Activated naive CD4-positive, alpha-beta T cell treated with anti-CD3 and anti-CD28 coated beads, Interleukin-2, amount 10 ng/mL, durations not matched to agents 7 days and 5 days (primary cell): ENCODE results near the gene SYVN1.

Source experiments
- CTCF ChIA-PET: fragments of 350-600 bp; sonication (Branson Sonifier 250); formaldehyde crosslinking; loops from one replicate; lab custom pipeline; 2021; ENCODE audit warnings: antibody characterized with exemption; lab: Charles Lee
- DNase-seq: peaks from one replicate; pipeline ENCODE4 v3.0.0-alpha.2; 2020
- H3K27ac Mint-ChIP-seq: one replicate; pipeline ENCODE4 v1.8.0; 2021; ENCODE audit warnings: mild to moderate bottlenecking, moderate library complexity, mixed read lengths
- H3K27me3 Mint-ChIP-seq: one replicate; pipeline ENCODE4 v1.8.0; 2021; ENCODE audit warnings: mild to moderate bottlenecking, mixed read lengths
- H3K36me3 Mint-ChIP-seq: one replicate; pipeline ENCODE4 v1.8.0; 2021; ENCODE audit warnings: mixed read lengths
- H3K4me1 Mint-ChIP-seq: one replicate; pipeline ENCODE4 v1.8.0; 2021; ENCODE audit warnings: mixed read lengths
- H3K4me3 Mint-ChIP-seq: one replicate; pipeline ENCODE4 v1.8.0; 2021; ENCODE audit warnings: mild to moderate bottlenecking, moderate library complexity, mixed read lengths
- H3K9me3 Mint-ChIP-seq: one replicate; pipeline ENCODE4 v1.8.0; 2021; ENCODE audit warnings: mixed read lengths

SYVN1 gene

GRCh38 chr11:65118097-65118837, 16.1 kb downstream of the SYVN1 start:
- peaks cover 45% of the 10 kb centered on the region for H3K36me3 Mint-ChIP-seq
- peaks cover 70% of the 10 kb centered on the region for H3K4me1 Mint-ChIP-seq

DNA sequence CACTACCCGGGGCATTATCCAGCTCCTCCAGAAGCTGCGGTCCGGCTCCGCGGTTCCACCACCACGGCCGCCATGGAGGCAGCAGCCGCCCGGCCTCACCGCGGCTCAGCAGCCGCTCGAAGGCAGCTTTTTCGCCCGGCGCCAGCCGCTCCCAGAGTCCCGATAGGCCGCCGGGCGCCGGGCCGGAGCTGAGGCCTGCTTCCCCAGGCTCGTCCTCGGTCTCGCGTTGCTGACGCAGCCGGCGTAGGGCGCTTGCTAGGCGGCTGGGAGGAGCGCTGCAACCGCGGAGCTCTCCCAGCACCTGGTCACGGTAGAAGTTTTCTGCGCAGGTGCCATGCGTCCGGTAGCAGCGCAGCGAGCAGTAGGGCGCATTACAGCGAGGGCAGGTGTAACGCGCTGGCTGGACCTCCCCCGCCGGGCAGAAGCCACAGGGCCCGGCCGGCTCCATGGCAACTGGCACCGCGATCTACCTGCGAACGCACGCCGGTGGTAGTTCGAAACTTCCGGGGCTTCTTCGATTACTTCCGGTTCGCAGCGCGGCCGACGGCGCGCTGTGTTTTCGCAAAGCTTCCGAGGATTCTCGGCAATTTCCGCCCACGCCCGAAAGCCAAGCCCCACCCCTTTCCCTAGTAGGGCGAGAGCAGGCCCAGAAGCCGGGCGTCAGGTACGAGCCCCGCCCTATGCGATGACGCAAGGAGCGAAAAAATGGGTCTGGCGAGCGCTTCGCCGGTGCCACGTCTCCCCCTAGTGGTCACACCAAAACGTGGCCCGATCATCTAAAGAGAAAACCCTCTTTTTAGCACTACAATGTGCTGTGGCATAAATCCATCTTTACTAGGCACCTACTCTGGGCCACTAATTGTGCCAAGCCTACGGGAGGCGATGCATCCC, 16.9 kb downstream of the SYVN1 start, which contains the start of gene ZNHIT2:
Gene ZNHIT2 (minus strand): TSS at position 496 of the 891 bp plus-strand sequence. CDS start 48 bp downstream, at position 448.
- H3K9me3 Mint-ChIP-seq: no peaks in the 10 kb centered on the region

More at GRCh38 chr11:65118097-65118837, 16.1 kb downstream of the SYVN1 start:
- CTCF ChIA-PET: interaction anchor here (0.7 to 4.3 kb wide), 9 partner anchors 7 to 296 kb away, joined by 3 to 33 read pairs (median 4); partner anchors contain the start of genes ARL2 and TM7SF2
- peak overlapping the region; percentile 90 for H3K4me3 Mint-ChIP-seq
- DNase-seq: no peak
- H3K27ac Mint-ChIP-seq: peak overlapping the region; percentile 98
- H3K27me3 Mint-ChIP-seq: no peaks in the 10 kb centered on the region
- H3K9me3 Mint-ChIP-seq: no peaks in the 10 kb centered on the region

DNA sequence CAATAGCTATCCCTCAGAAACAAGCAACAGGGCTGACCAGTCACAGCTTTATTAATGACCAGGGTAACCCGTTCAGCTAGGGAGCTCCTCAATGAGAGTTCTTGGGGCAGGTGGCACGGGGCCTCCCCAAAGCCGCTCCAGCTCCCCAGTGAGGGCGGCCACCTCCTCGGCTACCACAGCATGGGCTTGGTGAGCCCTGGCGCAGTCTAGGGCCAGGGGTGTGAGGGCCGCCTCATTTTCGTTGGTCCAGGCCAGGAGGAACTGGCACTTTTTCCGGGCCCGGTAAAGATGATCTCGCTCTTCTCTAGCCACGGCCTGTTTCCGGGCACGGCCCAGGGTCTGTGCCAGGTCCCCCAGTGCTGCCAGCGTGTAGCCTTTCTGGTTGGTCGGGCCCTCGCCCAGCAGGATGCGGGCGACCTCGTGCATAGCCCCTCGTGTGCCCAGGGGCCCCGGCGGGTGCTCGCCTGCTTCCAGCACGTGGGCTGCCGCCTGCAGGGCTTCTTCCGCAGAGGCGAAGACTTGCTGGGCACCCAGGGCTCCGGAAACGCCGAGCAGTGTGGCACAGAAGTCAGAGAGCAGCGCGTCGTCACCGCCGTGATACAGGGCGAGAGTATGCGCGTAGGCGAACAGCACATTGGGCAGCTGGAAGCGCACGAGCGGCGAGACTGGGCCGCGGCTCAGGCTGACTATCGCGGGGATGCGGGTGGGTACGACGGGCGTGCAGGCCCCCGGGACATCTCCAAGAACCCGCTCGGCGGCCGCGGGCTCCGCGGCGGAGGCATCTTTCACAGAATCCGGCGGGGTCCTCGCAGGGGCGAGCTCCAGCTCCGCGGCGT, 17.7 kb downstream of the SYVN1 start:
- Mint-ChIP-seq H3K4me3 (peak overlapping the region; percentile 90), H3K27me3 (peaks cover 3% of the 10 kb centered on the region), H3K9me3 (no peaks in the 10 kb centered on the region), H3K27ac (peak overlapping the region; percentile 98), H3K36me3 (peaks cover 38% of the 10 kb centered on the region), H3K4me1 (peaks cover 67% of the 10 kb centered on the region)
- peak; percentile 78 for DNase-seq
- CTCF ChIA-PET: interaction anchor here (1.1 to 2.2 kb wide), 7 partner anchors 9 to 272 kb away, joined by 3 to 11 read pairs (median 5); partner anchors contain the start of genes ARL2, CDC42BPG, CDCA5 and SAC3D1

More for the DNA sequence above, 16.9 kb downstream of the SYVN1 start, which contains the start of gene ZNHIT2:
- peaks cover 46% of the 10 kb centered on the region for H3K36me3 Mint-ChIP-seq
- H3K4me3 Mint-ChIP-seq: peak within 1 kb of the TSS; percentile 90
- CTCF ChIA-PET: interaction anchor here (0.7 to 2.2 kb wide), 12 partner anchors 9 to 273 kb away, joined by 3 to 11 read pairs (median 4); partner anchors contain the start of genes ARL2, CDC42BPG, CDCA5 and SAC3D1
- peak; percentile 100 for DNase-seq
- peak within 1 kb of the TSS; percentile 98 for H3K27ac Mint-ChIP-seq
- H3K27me3 Mint-ChIP-seq: no peaks in the 10 kb centered on the region
- peaks cover 68% of the 10 kb centered on the region for H3K4me1 Mint-ChIP-seq

GRCh38 chr11:65115361-65116082, 18.8 kb downstream of the SYVN1 start:
- H3K27me3 Mint-ChIP-seq: peaks cover 4% of the 10 kb centered on the region
- H3K9me3 Mint-ChIP-seq: no peaks in the 10 kb centered on the region
- peaks cover 30% of the 10 kb centered on the region for H3K36me3 Mint-ChIP-seq
- peak overlapping the region; percentile 90 for H3K4me3 Mint-ChIP-seq
- CTCF ChIA-PET: interaction anchor here (8.7 kb wide), 1 partner anchor 17 kb away, joined by 60 read pairs; the partner anchor contains the start of gene VPS51
- DNase-seq: no peak
- H3K4me1 Mint-ChIP-seq: peaks cover 68% of the 10 kb centered on the region
- peak overlapping the region; percentile 98 for H3K27ac Mint-ChIP-seq

GRCh38 chr11:65114538-65115171, 19.7 kb downstream of the SYVN1 start:
- Mint-ChIP-seq H3K4me3 (peak overlapping the region; percentile 87), H3K27me3 (peaks cover 4% of the 10 kb centered on the region), H3K4me1 (peaks cover 66% of the 10 kb centered on the region), H3K36me3 (peaks cover 27% of the 10 kb centered on the region), H3K27ac (no peak overlapping the region), H3K9me3 (no peaks in the 10 kb centered on the region)
- no peak for DNase-seq
- CTCF ChIA-PET: interaction anchor here (8.7 kb wide), 1 partner anchor 17 kb away, joined by 60 read pairs; the partner anchor contains the start of gene VPS51

- H3K4me3 Mint-ChIP-seq: peak overlapping the region; percentile 87
- H3K27me3 Mint-ChIP-seq: peaks cover 4% of the 10 kb centered on the region
- H3K27ac Mint-ChIP-seq: peak overlapping the region; percentile 92
- CTCF ChIA-PET: interaction anchor here (0.6 to 8.7 kb wide), 5 partner anchors 7 to 355 kb away, joined by 3 to 60 read pairs (median 4); partner anchors contain the start of genes FAU, MRPL49 and VPS51
- peaks cover 62% of the 10 kb centered on the region for H3K4me1 Mint-ChIP-seq
- DNase-seq: no peak
- H3K36me3 Mint-ChIP-seq: peaks cover 28% of the 10 kb centered on the region
- H3K9me3 Mint-ChIP-seq: no peaks in the 10 kb centered on the region
Measured at GRCh38 chr11:65113839-65114238, 20.5 kb downstream of the SYVN1 start.

- H3K27me3 Mint-ChIP-seq: peaks cover 4% of the 10 kb centered on the region
- H3K36me3 Mint-ChIP-seq: peaks cover 25% of the 10 kb centered on the region
- no peaks in the 10 kb centered on the region for H3K9me3 Mint-ChIP-seq
- DNase-seq: no peak
- H3K27ac Mint-ChIP-seq: peak overlapping the region; percentile 92
- H3K4me3 Mint-ChIP-seq: peak overlapping the region; percentile 87
- CTCF ChIA-PET: interaction anchor here (0.6 to 8.7 kb wide), 10 partner anchors 7 to 355 kb away, joined by 3 to 60 read pairs (median 4); partner anchors contain the start of genes CDCA5, FAU, MRPL49 and SAC3D1
- peaks cover 58% of the 10 kb centered on the region for H3K4me1 Mint-ChIP-seq
Measured at GRCh38 chr11:65113361-65113756, 21.0 kb downstream of the SYVN1 start.

DNA sequence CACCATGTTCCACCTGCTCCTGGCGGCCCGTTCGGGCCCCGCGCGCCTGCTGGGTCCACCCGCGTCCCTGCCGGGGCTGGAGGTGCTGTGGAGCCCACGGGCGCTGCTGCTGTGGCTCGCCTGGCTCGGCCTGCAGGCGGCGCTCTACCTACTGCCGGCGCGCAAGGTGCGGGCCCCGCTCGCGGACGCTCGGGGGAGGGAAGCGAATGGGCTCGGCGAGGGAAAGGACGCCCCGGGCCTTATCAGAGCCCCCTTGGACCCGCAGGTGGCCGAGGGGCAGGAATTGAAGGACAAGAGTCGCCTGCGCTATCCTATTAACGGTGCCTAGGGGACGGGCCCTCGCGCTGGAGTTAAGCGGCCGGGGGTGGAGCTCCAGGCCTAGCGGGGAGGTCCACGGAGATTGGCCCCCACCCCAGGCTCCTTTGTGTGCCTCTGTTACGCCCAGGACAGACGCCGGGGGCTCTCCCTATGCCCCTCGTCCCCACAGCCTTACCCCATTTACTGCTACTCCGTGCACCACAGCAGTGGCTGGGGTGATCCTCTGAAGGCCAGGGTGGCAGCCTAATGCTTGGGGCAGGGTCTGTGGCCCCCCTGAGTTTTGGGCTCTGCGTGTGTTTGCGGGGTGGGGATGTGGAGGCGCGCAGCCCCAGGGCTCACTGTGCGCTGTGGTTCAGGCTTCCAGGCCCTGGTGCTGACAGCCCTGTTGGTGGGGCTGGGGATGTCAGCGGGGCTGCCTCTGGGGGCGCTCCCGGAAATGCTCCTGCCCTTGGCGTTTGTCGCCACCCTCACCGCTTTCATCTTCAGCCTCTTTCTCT, 21.6 kb downstream of the SYVN1 start:
- Mint-ChIP-seq H3K36me3 (peaks cover 21% of the 10 kb centered on the region), H3K4me1 (peaks cover 54% of the 10 kb centered on the region), H3K4me3 (peak overlapping the region; percentile 87), H3K27ac (peak overlapping the region; percentile 92), H3K27me3 (peaks cover 4% of the 10 kb centered on the region), H3K9me3 (no peaks in the 10 kb centered on the region)
- DNase-seq: peak; percentile 85
- CTCF ChIA-PET: interaction anchor here (0.6 to 8.7 kb wide), 13 partner anchors 8 to 266 kb away, joined by 3 to 60 read pairs (median 6); partner anchors contain the start of genes ARL2, CAPN1, CDCA5 and FAU

GRCh38 chr11:65111744-65112545, 22.4 kb downstream of the SYVN1 start, which contains the start of gene TM7SF2:
Gene TM7SF2, plus strand, starts transcription at chr11:65111872. Its CDS starts 144 bp downstream, at chr11:65112016.
- peaks cover 21% of the 10 kb centered on the region for H3K36me3 Mint-ChIP-seq
- peak; percentile 98 for DNase-seq
- CTCF ChIA-PET: interaction anchor here (0.6 to 8.7 kb wide), 13 partner anchors 8 to 265 kb away, joined by 3 to 60 read pairs (median 6); partner anchors contain the start of genes ARL2, CAPN1, CDCA5 and FAU
- H3K9me3 Mint-ChIP-seq: no peaks in the 10 kb centered on the region
- H3K4me1 Mint-ChIP-seq: peaks cover 53% of the 10 kb centered on the region
- peaks cover 4% of the 10 kb centered on the region for H3K27me3 Mint-ChIP-seq
- peak within 1 kb of the TSS; percentile 87 for H3K4me3 Mint-ChIP-seq
- H3K27ac Mint-ChIP-seq: peak within 1 kb of the TSS; percentile 92

GRCh38 chr11:65111159-65111743, 23.1 kb downstream of the SYVN1 start:
- H3K4me3 Mint-ChIP-seq: peak overlapping the region; percentile 87
- CTCF ChIA-PET: interaction anchor here (0.7 to 8.7 kb wide), 19 partner anchors 9 to 264 kb away, joined by 3 to 60 read pairs (median 6); partner anchors contain the start of genes ARL2, CAPN1, CDCA5 and FAU
- no peak for DNase-seq
- peak overlapping the region; percentile 92 for H3K27ac Mint-ChIP-seq
- H3K36me3 Mint-ChIP-seq: peaks cover 21% of the 10 kb centered on the region
- peaks cover 47% of the 10 kb centered on the region for H3K4me1 Mint-ChIP-seq
- H3K27me3 Mint-ChIP-seq: peaks cover 4% of the 10 kb centered on the region
- H3K9me3 Mint-ChIP-seq: no peaks in the 10 kb centered on the region
